OCI-LY7 (cell line): ENCODE measurements around the gene JPH2. TPM values are rescaled to one million over a fixed set of nuclear protein-coding genes. Genes with fewer than 3 reads are reported as not detected.

Source experiments
- BruUV-seq: library from RNA; stranded (reverse); fragments of 400-500 nt; replicated peaks from 2 replicates; lab custom pipeline; 2021; lab: Mats Ljungman, UMichigan
- CTCF ChIA-PET: fragments of 300-600 bp; sonication (Branson Sonifier 250); formaldehyde crosslinking; loops from one replicate; lab custom pipeline; 2022; ENCODE audit warnings: antibody characterized with exemption; ENCODE audit not compliant: unreplicated experiment; lab: Charles Lee
- POLR2A ChIA-PET: fragments of 300-600 bp; sonication (Branson Sonifier 250); formaldehyde crosslinking; loops from one replicate; lab custom pipeline; 2022; ENCODE audit warnings: antibody characterized with exemption; lab: Charles Lee
- DNase-seq: peaks from one replicate; pipeline ENCODE4 v3.0.0-alpha.2; 2015; ENCODE audit warnings: low spot score
- H2AFZ ChIP-seq: fragments of 200-600 bp; sonication (generic), shearing (Covaris generic); 2 replicates; pipeline ENCODE4 v1.6.1; 2014; ENCODE audit warnings: mild to moderate bottlenecking, antibody characterized with exemption, low read length, moderate library complexity
- H3K27ac ChIP-seq: fragments of 200-600 bp; sonication (generic); 2 replicates; pipeline ENCODE4 v1.5.1; 2014; ENCODE audit warnings: mixed run types, low read depth, mild to moderate bottlenecking, moderate library complexity, low read length, inconsistent platforms; ENCODE audit not compliant: poor library complexity, severe bottlenecking
- H3K36me3 ChIP-seq: fragments of 200-600 bp; sonication (generic); 2 replicates; pipeline ENCODE4 v1.6.1; 2014; ENCODE audit warnings: mild to moderate bottlenecking, antibody characterized with exemption, low read length, moderate library complexity, mixed read lengths; ENCODE audit not compliant: insufficient read depth
- H3K4me1 ChIP-seq: fragments of 200-600 bp; sonication (generic); 2 replicates; pipeline ENCODE4 v1.5.1; 2014; ENCODE audit warnings: mild to moderate bottlenecking, low read length; ENCODE audit not compliant: insufficient read depth, poor library complexity, severe bottlenecking
- H3K4me2 ChIP-seq: fragments of 200-600 bp; sonication (generic); 2 replicates; pipeline ENCODE4 v1.6.1; 2014; ENCODE audit warnings: mild to moderate bottlenecking, low read length
- H3K4me3 ChIP-seq: fragments of 200-600 bp; sonication (generic); 2 replicates; pipeline ENCODE4 v1.5.1; 2014; ENCODE audit warnings: mild to moderate bottlenecking, low read depth, low read length; ENCODE audit not compliant: poor library complexity, severe bottlenecking
- H3K79me2 ChIP-seq: fragments of 200-600 bp; sonication (generic); 2 replicates; pipeline ENCODE4 v1.6.1; 2016; ENCODE audit warnings: low read depth, mild to moderate bottlenecking, low read length, moderate library complexity, mixed read lengths; ENCODE audit not compliant: insufficient read depth
- H3K9me2 ChIP-seq: fragments of 200-600 bp; sonication (generic); 2 replicates; pipeline ENCODE4 v1.6.1; 2016; ENCODE audit warnings: mild to moderate bottlenecking, low read length, mixed read lengths; ENCODE audit not compliant: insufficient read depth
- H3K9me3 ChIP-seq: fragments of 200-600 bp; sonication (generic); 2 replicates; pipeline ENCODE4 v1.6.1; 2014; ENCODE audit warnings: mild to moderate bottlenecking, mixed run types, low read length, mixed read lengths
- H4K20me1 ChIP-seq: fragments of 200-600 bp; sonication (generic); 2 replicates; pipeline ENCODE4 v1.6.1; 2014; ENCODE audit warnings: mild to moderate bottlenecking, antibody characterized with exemption, low read length, moderate library complexity, mixed read lengths; ENCODE audit not compliant: insufficient read depth
- CTCF ChIP-seq: fragments of 200-600 bp; sonication (generic); conservative IDR thresholded peaks from 2 replicates; pipeline ENCODE4 v1.5.1; 2014; ENCODE audit warnings: mild to moderate bottlenecking, antibody characterized with exemption, low read length, moderate library complexity, mixed read lengths
- EZH2phosphoT487 ChIP-seq: fragments of 200-600 bp; sonication (generic); IDR thresholded peaks from 2 replicates; pipeline ENCODE4 v1.6.1; 2018; ENCODE audit warnings: low read depth, borderline replicate concordance, mild to moderate bottlenecking, mixed run types, antibody characterized with exemption, low read length, moderate library complexity, mixed read lengths
- intact Hi-C: fragments of 100-400 bp; cut with micrococcal nuclease; formaldehyde crosslinking; loops from one replicate; pipeline ENCODE4 v1.10.0; 2022; ENCODE audit not compliant: unreplicated experiment
- total RNA-seq, 2 experiments: library from RNA; depleted of rRNA in 1 of 2; stranded (reverse); fragments of >200 nt in 1 of 2; shearing (Covaris generic) in 1 of 2; gene quantifications; 2 replicates each; pipeline ENCODE4 v1.2.3, GENCODE V29; 2014 to 2022

Gene JPH2
- total RNA-seq, 2 experiments from 2014 or later, result not detected

DNA sequence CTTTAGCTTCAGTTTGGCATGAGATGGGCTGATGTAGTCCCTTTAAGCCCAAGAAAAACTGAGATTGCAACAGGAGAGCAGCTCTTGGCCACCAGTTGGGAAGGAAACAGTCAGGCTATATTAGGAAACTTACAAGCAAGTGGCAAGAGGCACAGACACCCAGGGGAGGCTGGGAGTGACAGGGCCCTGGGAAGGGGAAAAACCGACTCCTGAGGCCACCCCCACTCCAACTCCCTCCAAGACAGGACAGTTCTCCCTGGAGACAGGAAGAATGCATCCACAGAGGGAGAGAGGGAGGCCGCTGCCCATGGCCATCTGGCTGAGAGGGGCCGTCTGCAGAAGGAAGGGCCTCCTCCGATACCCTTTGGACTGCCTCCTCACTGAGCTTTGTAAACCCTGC is 20.5 kb downstream of the JPH2 start:
- no TSS peak for BruUV-seq
- intact Hi-C loops, result no loop called here
- Histone ChIP-seq H3K9me3 (no peaks in the 10 kb centered on the region), H3K79me2 (no peaks in the 10 kb centered on the region), H3K4me3 (no peak overlapping the region), H3K36me3 (no peaks in the 10 kb centered on the region), H2AFZ (no peak overlapping the region), H3K27ac (no peak overlapping the region), H4K20me1 (no peaks in the 10 kb centered on the region; the same call in 1 of the 2 replicates), H3K4me1 (no peaks in the 10 kb centered on the region), H3K9me2 (no peaks in the 10 kb centered on the region), H3K4me2 (no peak overlapping the region)
- CTCF ChIA-PET, result no interaction called here
- POLR2A ChIA-PET, result interaction anchor here (0.6 kb wide), 1 partner anchor 413 kb away, joined by 4 read pairs; no protein-coding TSS in a partner anchor
- no peak for DNase-seq
- TF ChIP-seq EZH2phosphoT487 (no peak), CTCF (no peak)

GRCh38 chr20:44166008-44166407 is 21.0 kb downstream of the JPH2 start:
- Histone ChIP-seq H2AFZ (no peak overlapping the region), H3K9me3 (no peaks in the 10 kb centered on the region), H3K79me2 (no peaks in the 10 kb centered on the region), H3K4me1 (no peaks in the 10 kb centered on the region), H3K4me2 (no peak overlapping the region), H3K9me2 (no peaks in the 10 kb centered on the region), H3K36me3 (no peaks in the 10 kb centered on the region), H4K20me1 (no peaks in the 10 kb centered on the region; the same call in 1 of the 2 replicates), H3K27ac (no peak overlapping the region), H3K4me3 (no peak overlapping the region)
- POLR2A ChIA-PET, result interaction anchor here (0.6 kb wide), 1 partner anchor 412 kb away, joined by 4 read pairs; no protein-coding TSS in a partner anchor
- BruUV-seq, result no TSS peak
- no peak for TF ChIP-seq CTCF
- TF ChIP-seq EZH2phosphoT487, result no peak
- CTCF ChIA-PET, result no interaction called here
- intact Hi-C loops, result no loop called here
- no peak for DNase-seq

GRCh38 chr20:44160133-44160532 is 26.9 kb downstream of the JPH2 start:
- Histone ChIP-seq H3K36me3 (no peaks in the 10 kb centered on the region), H3K79me2 (no peaks in the 10 kb centered on the region), H3K9me3 (no peaks in the 10 kb centered on the region), H3K4me2 (no peak overlapping the region), H2AFZ (no peak overlapping the region), H3K4me1 (no peaks in the 10 kb centered on the region), H3K9me2 (no peaks in the 10 kb centered on the region), H3K27ac (no peak overlapping the region), H4K20me1 (no peaks in the 10 kb centered on the region; the same call in 1 of the 2 replicates), H3K4me3 (no peak overlapping the region)
- no peak for TF ChIP-seq EZH2phosphoT487
- no peak for TF ChIP-seq CTCF
- intact Hi-C loops, result no loop called here
- ChIA-PET CTCF (no interaction called here), POLR2A (no interaction called here)
- no TSS peak for BruUV-seq
- no peak for DNase-seq
